HEK293 (cell line): ENCODE data around the gene IL24.

Experiments
- BCL11A ChIP-seq: fragments of 450-650 bp; formaldehyde crosslinking; IDR thresholded peaks from 2 replicates; pipeline ENCODE4 v1.5.1; 2016; ENCODE audit warnings: low read depth, missing biosample characterization, missing genetic modification characterization
- CTCF ChIP-seq: fragments of 450-650 bp; formaldehyde crosslinking; IDR thresholded peaks from 2 replicates; pipeline ENCODE4 v1.5.1; 2016; ENCODE audit warnings: missing biosample characterization, missing genetic modification characterization
- MYNN ChIP-seq: fragments of 450-650 bp; formaldehyde crosslinking; IDR thresholded peaks from 2 replicates; pipeline ENCODE4 v1.5.1; 2016; ENCODE audit warnings: missing biosample characterization, missing genetic modification characterization, borderline replicate concordance
- REST ChIP-seq: fragments of 450-650 bp; formaldehyde crosslinking; IDR thresholded peaks from 2 replicates; pipeline ENCODE4 v1.5.1; 2016; ENCODE audit warnings: missing biosample characterization, missing genetic modification characterization
- ZBTB48 ChIP-seq: fragments of 450-650 bp; formaldehyde crosslinking; IDR thresholded peaks from 2 replicates; pipeline ENCODE4 v1.5.1; 2016; ENCODE audit warnings: missing biosample characterization, missing genetic modification characterization
- ZNF114 ChIP-seq: fragments of 450-650 bp; formaldehyde crosslinking; IDR thresholded peaks from 2 replicates; pipeline ENCODE4 v1.5.0; 2017; ENCODE audit warnings: missing biosample characterization, missing genetic modification characterization
- ZNF274 ChIP-seq, 2 experiments: fragments of 200-500 bp in 1 of 2; fragments of 450-650 bp in 1 of 2; sonication (Bioruptor generic) in 1 of 2; formaldehyde crosslinking in 1 of 2; IDR thresholded peaks; 2 replicates each; pipeline versions ENCODE4 v1.5.1 to v1.6.1; 2014 to 2016; ENCODE audit warnings: borderline replicate concordance in 1 of 2, inconsistent platforms in 1 of 2, low read length in 1 of 2, missing biosample characterization in 1 of 2, missing genetic modification characterization in 1 of 2
- ZNF335 ChIP-seq: fragments of 450-650 bp; formaldehyde crosslinking; conservative IDR thresholded peaks from 2 replicates; pipeline ENCODE4 v1.5.1; 2016; ENCODE audit warnings: missing biosample characterization, missing genetic modification characterization
- ZNF398 ChIP-seq: fragments of 450-650 bp; formaldehyde crosslinking; IDR thresholded peaks from 2 replicates; pipeline ENCODE4 v1.5.1; 2017; ENCODE audit warnings: missing biosample characterization, missing genetic modification characterization
- ZNF423 ChIP-seq: fragments of 450-650 bp; formaldehyde crosslinking; IDR thresholded peaks from 2 replicates; pipeline ENCODE4 v1.5.1; 2016; ENCODE audit warnings: missing biosample characterization, missing genetic modification characterization
- ZNF501 ChIP-seq: fragments of 450-650 bp; formaldehyde crosslinking; IDR thresholded peaks from 2 replicates; pipeline ENCODE4 v1.5.1; 2016; ENCODE audit warnings: missing biosample characterization, missing genetic modification characterization
- ZSCAN30 ChIP-seq: fragments of 450-650 bp; IDR thresholded peaks from 2 replicates; pipeline ENCODE4 v1.5.1; 2018; ENCODE audit warnings: missing biosample characterization, mild to moderate bottlenecking, missing genetic modification characterization, moderate library complexity
- TF ChIP-seq, protein P1 (sequence below): fragments of 450-650 bp; formaldehyde crosslinking; IDR thresholded peaks from 2 replicates; pipeline ENCODE4 v1.5.1; 2017; ENCODE audit warnings: missing biosample characterization, mild to moderate bottlenecking, missing genetic modification characterization, moderate library complexity
- TF ChIP-seq, protein P2 (sequence below): fragments of 450-650 bp; formaldehyde crosslinking; IDR thresholded peaks from 2 replicates; pipeline ENCODE4 v1.5.1; 2016; ENCODE audit warnings: missing biosample characterization, missing genetic modification characterization

- TF ChIP-seq CTCF (no peak), ZBTB48 (no peak), ZNF114 (tag by site-specific recombination) (no peak), ZNF274 (IDR thresholded peaks at IDR 0.05; ENCODE audit: low read length) (no peak), ZNF274 (tag by site-specific recombination; IDR thresholded peaks at IDR 0.05; ENCODE audit: borderline replicate concordance) (no peak), BCL11A (tag by site-specific recombination) (no peak), REST (tag by site-specific recombination) (no peak), MYNN (tag by site-specific recombination) (no peak), ZNF335 (no peak), ZNF501 (tag by site-specific recombination) (no peak), ZSCAN30 (no peak), ZNF398 (tag by site-specific recombination) (no peak), ZNF423 (tag by site-specific recombination) (no peak)
- TF ChIP-seq, protein P1, sequence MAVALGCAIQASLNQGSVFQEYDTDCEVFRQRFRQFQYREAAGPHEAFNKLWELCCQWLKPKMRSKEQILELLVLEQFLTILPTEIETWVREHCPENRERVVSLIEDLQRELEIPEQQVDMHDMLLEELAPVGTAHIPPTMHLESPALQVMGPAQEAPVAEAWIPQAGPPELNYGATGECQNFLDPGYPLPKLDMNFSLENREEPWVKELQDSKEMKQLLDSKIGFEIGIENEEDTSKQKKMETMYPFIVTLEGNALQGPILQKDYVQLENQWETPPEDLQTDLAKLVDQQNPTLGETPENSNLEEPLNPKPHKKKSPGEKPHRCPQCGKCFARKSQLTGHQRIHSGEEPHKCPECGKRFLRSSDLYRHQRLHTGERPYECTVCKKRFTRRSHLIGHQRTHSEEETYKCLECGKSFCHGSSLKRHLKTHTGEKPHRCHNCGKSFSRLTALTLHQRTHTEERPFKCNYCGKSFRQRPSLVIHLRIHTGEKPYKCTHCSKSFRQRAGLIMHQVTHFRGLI (tag by site-specific recombination) = no peak
- TF ChIP-seq, protein P2, sequence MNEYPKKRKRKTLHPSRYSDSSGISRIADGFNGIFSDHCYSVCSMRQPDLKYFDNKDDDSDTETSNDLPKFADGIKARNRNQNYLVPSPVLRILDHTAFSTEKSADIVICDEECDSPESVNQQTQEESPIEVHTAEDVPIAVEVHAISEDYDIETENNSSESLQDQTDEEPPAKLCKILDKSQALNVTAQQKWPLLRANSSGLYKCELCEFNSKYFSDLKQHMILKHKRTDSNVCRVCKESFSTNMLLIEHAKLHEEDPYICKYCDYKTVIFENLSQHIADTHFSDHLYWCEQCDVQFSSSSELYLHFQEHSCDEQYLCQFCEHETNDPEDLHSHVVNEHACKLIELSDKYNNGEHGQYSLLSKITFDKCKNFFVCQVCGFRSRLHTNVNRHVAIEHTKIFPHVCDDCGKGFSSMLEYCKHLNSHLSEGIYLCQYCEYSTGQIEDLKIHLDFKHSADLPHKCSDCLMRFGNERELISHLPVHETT (tag by site-specific recombination) = no peak
Measured at GRCh38 chr1:206875752-206876377, 21.4 kb upstream of the IL24 start.
